Fibroblast of lung (primary cell): ENCODE data around the gene ITGB4. TPM values are rescaled to one million over a fixed set of nuclear protein-coding genes. Genes with fewer than 3 reads are reported as not detected.

Experiments used
- DNase-seq, 2 donors: peaks; one replicate each; pipeline versions ENCODE4 v3.0.0 to v3.0.0-alpha.2; 2010; ENCODE audit warnings: low read depth in 2 of 2
- H2AFZ ChIP-seq: 2 replicates; pipeline ENCODE4 v1.5.1; 2012; ENCODE audit warnings: low read length, control low read depth, inconsistent platforms
- H3K27ac ChIP-seq: 2 replicates; pipeline ENCODE4 v1.5.1; 2011; ENCODE audit warnings: low read length, control low read depth; ENCODE audit not compliant: insufficient read depth
- H3K27me3 ChIP-seq: 2 replicates; pipeline ENCODE4 v1.5.1; 2011; ENCODE audit warnings: mild to moderate bottlenecking, low read length; ENCODE audit not compliant: control insufficient read depth, insufficient read depth
- H3K36me3 ChIP-seq: 2 replicates; pipeline ENCODE4 v1.5.1; 2011; ENCODE audit warnings: low read length; ENCODE audit not compliant: control insufficient read depth, insufficient read depth
- H3K4me1 ChIP-seq: 2 replicates; pipeline ENCODE4 v1.5.1; 2011; ENCODE audit warnings: low read length; ENCODE audit not compliant: control insufficient read depth, insufficient read depth; ENCODE audit errors: extremely low read depth
- H3K4me2 ChIP-seq: 2 replicates; pipeline ENCODE4 v1.5.1; 2011; ENCODE audit warnings: low read length, control low read depth; ENCODE audit not compliant: insufficient read depth; ENCODE audit errors: extremely low read depth
- H3K4me3 ChIP-seq, 4 experiments: fragments of 200-600 bp in 1 of 4; sonication (generic) in 1 of 4; replicated peaks in 1 of 4; 2 replicates each; pipeline ENCODE4 v1.5.1; 2011 to 2016; ENCODE audit warnings: low read length in 4 of 4, low read depth in 3 of 4, mild to moderate bottlenecking in 3 of 4, control low read depth in 2 of 4, inconsistent platforms in 1 of 4, mixed read lengths in 1 of 4; ENCODE audit not compliant: insufficient read depth in 1 of 4; ENCODE audit errors: control extremely low read depth in 1 of 4
- H3K79me2 ChIP-seq: 2 replicates; pipeline ENCODE4 v1.5.1; 2012; ENCODE audit warnings: mild to moderate bottlenecking, low read length, inconsistent platforms; ENCODE audit not compliant: control insufficient read depth, insufficient read depth
- H3K9ac ChIP-seq: 2 replicates; pipeline ENCODE4 v1.5.1; 2011; ENCODE audit warnings: mild to moderate bottlenecking, low read length, control low read depth; ENCODE audit not compliant: insufficient read depth
- H3K9me3 ChIP-seq: 2 replicates; pipeline ENCODE4 v1.5.1; 2012; ENCODE audit warnings: low read depth, low read length; ENCODE audit not compliant: control insufficient read depth, insufficient read depth
- H4K20me1 ChIP-seq: 2 replicates; pipeline ENCODE4 v1.5.1; 2011; ENCODE audit warnings: low read length; ENCODE audit not compliant: control insufficient read depth, insufficient read depth; ENCODE audit errors: extremely low read depth
- EZH2 ChIP-seq: IDR thresholded peaks from 2 replicates; pipeline ENCODE4 v1.5.1; 2012; ENCODE audit warnings: low read length, control low read depth, mild to moderate bottlenecking; ENCODE audit errors: missing control alignments
- polyA plus RNA-seq, 2 donors: library from polyadenylated mRNA; depleted of rRNA in 1 of 2; stranded (reverse) in 1 of 2; unstranded in 1 of 2; fragments of >200 nt; gene quantifications; 2 replicates each; pipeline ENCODE4 v1.2.1, GENCODE V29; 2011 to 2012; ENCODE audit warnings: missing spikeins in 1 of 2
- total RNA-seq: library from RNA; depleted of rRNA; stranded (reverse); fragments of >200 nt; gene quantifications from 2 replicates; pipeline ENCODE4 v1.2.1, GENCODE V29; 2014
- TF ChIP-seq, protein P1 (sequence below), 2 donors: IDR thresholded peaks in 1 of 2; conservative IDR thresholded peaks in 1 of 2; 1 replicate in 1 of 2; 2 replicates in 1 of 2; pipeline ENCODE4 v1.5.1; 2011 to 2012; ENCODE audit warnings: low read length in 2 of 2, control low read depth in 1 of 2, inconsistent platforms in 1 of 2, low read depth in 1 of 2, mild to moderate bottlenecking in 1 of 2

ITGB4 gene
- total and polyA plus RNA-seq, 2 donors (not counting 1 experiment from before 2014, with no cell fraction given), result 0.17 TPM

DNA sequence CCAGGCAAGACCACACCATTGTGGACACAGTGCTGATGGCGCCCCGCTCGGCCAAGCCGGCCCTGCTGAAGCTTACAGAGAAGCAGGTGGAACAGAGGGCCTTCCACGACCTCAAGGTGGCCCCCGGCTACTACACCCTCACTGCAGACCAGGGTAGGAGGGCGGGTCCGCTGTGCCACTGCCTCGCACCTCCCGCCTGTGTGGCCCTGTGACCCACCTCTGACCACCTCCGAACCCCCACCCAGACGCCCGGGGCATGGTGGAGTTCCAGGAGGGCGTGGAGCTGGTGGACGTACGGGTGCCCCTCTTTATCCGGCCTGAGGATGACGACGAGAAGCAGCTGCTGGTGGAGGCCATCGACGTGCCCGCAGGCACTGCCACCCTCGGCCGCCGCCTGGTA lies 21.1 kb downstream of the ITGB4 start:
- Histone ChIP-seq H3K4me3 (no peak overlapping the region), H3K4me1 (no peaks in the 10 kb centered on the region), H3K9ac (no peak overlapping the region), H3K4me2 (no peak overlapping the region), H3K27me3 (no peaks in the 10 kb centered on the region), H3K27ac (no peak overlapping the region), H3K9me3 (no peaks in the 10 kb centered on the region), H3K36me3 (no peaks in the 10 kb centered on the region), H2AFZ (no peak overlapping the region), H4K20me1 (no peaks in the 10 kb centered on the region), H3K79me2 (no peaks in the 10 kb centered on the region)
- TF ChIP-seq, protein P1, sequence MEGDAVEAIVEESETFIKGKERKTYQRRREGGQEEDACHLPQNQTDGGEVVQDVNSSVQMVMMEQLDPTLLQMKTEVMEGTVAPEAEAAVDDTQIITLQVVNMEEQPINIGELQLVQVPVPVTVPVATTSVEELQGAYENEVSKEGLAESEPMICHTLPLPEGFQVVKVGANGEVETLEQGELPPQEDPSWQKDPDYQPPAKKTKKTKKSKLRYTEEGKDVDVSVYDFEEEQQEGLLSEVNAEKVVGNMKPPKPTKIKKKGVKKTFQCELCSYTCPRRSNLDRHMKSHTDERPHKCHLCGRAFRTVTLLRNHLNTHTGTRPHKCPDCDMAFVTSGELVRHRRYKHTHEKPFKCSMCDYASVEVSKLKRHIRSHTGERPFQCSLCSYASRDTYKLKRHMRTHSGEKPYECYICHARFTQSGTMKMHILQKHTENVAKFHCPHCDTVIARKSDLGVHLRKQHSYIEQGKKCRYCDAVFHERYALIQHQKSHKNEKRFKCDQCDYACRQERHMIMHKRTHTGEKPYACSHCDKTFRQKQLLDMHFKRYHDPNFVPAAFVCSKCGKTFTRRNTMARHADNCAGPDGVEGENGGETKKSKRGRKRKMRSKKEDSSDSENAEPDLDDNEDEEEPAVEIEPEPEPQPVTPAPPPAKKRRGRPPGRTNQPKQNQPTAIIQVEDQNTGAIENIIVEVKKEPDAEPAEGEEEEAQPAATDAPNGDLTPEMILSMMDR (conservative IDR thresholded peaks at IDR 0.05 in 1 of 2, IDR thresholded peaks at IDR 0.05 in 1 of 2; ENCODE audit: low read depth in 1 of 2, low read length in 2 of 2), result no peak
- no peak for TF ChIP-seq EZH2
- no peak for DNase-seq

DNA sequence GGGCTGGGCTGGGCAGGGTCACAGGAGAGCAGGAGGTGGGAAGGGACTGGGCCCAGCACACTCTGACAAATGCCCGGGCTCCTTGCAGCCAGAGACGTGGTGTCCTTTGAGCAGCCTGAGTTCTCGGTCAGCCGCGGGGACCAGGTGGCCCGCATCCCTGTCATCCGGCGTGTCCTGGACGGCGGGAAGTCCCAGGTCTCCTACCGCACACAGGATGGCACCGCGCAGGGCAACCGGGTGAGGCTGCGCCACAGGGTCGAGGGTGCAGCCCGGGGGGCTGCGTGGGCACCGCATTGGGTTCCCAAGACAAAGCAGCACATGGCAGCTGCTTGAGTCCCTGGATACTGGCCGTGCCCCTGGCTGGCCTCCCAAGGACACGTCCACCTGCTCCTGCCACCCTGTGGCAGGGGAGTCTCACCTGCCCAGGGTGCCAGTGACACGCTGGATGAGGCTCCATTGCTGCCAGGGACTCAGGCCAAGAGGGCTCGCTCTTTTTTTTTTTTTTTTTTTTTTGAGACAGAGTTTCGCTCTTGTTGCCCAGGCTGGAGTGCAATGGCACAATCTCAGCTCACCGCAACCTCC lies 22.5 kb downstream of the ITGB4 start:
- no peak for TF ChIP-seq EZH2
- TF ChIP-seq, protein P1 (conservative IDR thresholded peaks at IDR 0.05 in 1 of 2, IDR thresholded peaks at IDR 0.05 in 1 of 2; ENCODE audit: low read depth in 1 of 2, low read length in 2 of 2), result no peak
- Histone ChIP-seq H3K27me3 (no peaks in the 10 kb centered on the region), H3K79me2 (no peaks in the 10 kb centered on the region)

DNA sequence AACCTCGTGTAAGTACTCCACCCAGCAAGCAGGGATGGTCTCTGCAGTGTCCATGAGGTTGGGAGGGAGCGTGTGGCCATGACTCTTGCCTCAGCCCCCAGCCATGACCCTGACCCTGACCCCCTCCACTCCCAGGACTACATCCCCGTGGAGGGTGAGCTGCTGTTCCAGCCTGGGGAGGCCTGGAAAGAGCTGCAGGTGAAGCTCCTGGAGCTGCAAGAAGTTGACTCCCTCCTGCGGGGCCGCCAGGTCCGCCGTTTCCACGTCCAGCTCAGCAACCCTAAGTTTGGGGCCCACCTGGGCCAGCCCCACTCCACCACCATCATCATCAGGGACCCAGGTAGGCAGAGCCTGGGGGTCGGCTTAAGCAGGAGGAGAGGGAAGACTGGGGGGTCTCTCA lies 27.4 kb downstream of the ITGB4 start:
- peaks cover 2% of the 10 kb centered on the region for H3K4me1 ChIP-seq
- no peaks in the 10 kb centered on the region for H3K9me3 ChIP-seq
- no peaks in the 10 kb centered on the region for H3K36me3 ChIP-seq
- H3K4me3 ChIP-seq, result no peak overlapping the region
- no peak overlapping the region for H3K4me2 ChIP-seq
- no peaks in the 10 kb centered on the region for H3K27me3 ChIP-seq
- H4K20me1 ChIP-seq, result no peaks in the 10 kb centered on the region
- H2AFZ ChIP-seq, result no peak overlapping the region
- no peak overlapping the region for H3K9ac ChIP-seq
- H3K27ac ChIP-seq, result no peak overlapping the region
- DNase-seq, result no peak
- H3K79me2 ChIP-seq, result no peaks in the 10 kb centered on the region
- TF ChIP-seq, protein P1 (conservative IDR thresholded peaks at IDR 0.05 in 1 of 2, IDR thresholded peaks at IDR 0.05 in 1 of 2; ENCODE audit: low read depth in 1 of 2, low read length in 2 of 2), result no peak
- TF ChIP-seq EZH2, result no peak

More for the DNA sequence above, 22.5 kb downstream of the ITGB4 start:
- Histone ChIP-seq H3K9ac (no peak overlapping the region), H3K36me3 (no peaks in the 10 kb centered on the region), H4K20me1 (no peaks in the 10 kb centered on the region), H2AFZ (no peak overlapping the region), H3K27ac (no peak overlapping the region), H3K9me3 (no peaks in the 10 kb centered on the region), H3K4me1 (no peaks in the 10 kb centered on the region), H3K4me3 (no peak overlapping the region), H3K4me2 (no peak overlapping the region)
- no peak for DNase-seq
